ENCODE data around the gene C5orf34. TPM values are rescaled to one million over a fixed set of nuclear protein-coding genes. Genes with fewer than 3 reads are reported as not detected.

The C5orf34 gene
- total and polyA plus RNA-seq, 9 of the 15 experiments (the other 6 are each of a cell fraction or from before 2014, with no cell fraction given) = 13.2 to 32.6 (median 20.7) TPM

DNA sequence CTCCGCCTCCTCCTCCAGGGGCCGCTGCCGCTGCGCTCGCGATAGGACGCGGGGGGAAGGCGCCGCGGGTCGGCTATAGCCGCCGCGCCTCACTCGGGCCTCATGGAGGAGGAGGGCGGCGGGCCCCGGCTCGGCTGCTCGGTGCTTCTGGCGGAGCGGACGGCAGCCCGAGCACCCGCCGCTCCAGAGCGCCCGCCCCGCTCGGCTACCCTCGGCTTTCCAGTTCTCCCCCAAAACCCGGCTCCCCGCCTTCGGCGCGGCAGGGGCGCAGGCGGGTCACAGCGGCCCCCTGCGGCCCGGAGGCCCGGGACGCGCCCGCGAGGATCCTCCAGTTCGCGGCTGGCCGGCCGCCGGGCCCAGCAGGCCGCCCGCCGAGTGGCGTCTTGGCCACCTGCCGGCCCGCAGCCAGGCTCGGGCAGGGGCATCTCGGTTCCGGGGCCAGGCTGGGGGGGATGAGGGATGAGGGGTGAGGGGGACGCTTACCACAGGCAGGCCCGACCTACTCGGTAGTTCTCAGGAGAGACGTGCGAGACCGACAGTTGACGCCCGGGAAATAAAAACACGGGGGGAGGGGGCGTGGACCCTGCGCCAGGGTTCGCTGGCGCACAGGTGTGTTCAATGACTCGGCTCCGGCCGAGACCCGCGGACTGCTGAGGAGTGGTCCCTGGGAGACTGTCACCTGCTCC is 42.1 kb upstream of the C5orf34 start, which contains the start of gene PAIP1 (continued):
- TF ChIP-seq FOXJ3 (CRISPR knock-in tag; IDR thresholded peaks at IDR 0.05) (no peak), ZNF717 (CRISPR knock-in tag; IDR thresholded peaks at IDR 0.05) (no peak), CREM (IDR thresholded peaks at IDR 0.05; ENCODE audit: low read depth) (peak; percentile 30), FOXP1 (CRISPR knock-in tag; IDR thresholded peaks at IDR 0.05) (no peak), ZNF695 (CRISPR knock-in tag; IDR thresholded peaks at IDR 0.05) (no peak), FIP1L1 (IDR thresholded peaks at IDR 0.05; ENCODE audit: low read depth, low read length, poor library complexity, severe bottlenecking) (no peak), TAF7 (tag; IDR thresholded peaks at IDR 0.05) (no peak), RCOR1 (IDR thresholded peaks at IDR 0.05; ENCODE audit: borderline replicate concordance in 1 of 2, low read depth in 2 of 2, low read length in 2 of 2) (peak in 1 of 2 experiments; percentile 22; a peak in 1 of 4 replicates), LCOR (CRISPR knock-in tag; IDR thresholded peaks at IDR 0.05) (peak; percentile 11; the same call in 1 of the 2 replicates)
- TF ChIP-seq, protein P1, sequence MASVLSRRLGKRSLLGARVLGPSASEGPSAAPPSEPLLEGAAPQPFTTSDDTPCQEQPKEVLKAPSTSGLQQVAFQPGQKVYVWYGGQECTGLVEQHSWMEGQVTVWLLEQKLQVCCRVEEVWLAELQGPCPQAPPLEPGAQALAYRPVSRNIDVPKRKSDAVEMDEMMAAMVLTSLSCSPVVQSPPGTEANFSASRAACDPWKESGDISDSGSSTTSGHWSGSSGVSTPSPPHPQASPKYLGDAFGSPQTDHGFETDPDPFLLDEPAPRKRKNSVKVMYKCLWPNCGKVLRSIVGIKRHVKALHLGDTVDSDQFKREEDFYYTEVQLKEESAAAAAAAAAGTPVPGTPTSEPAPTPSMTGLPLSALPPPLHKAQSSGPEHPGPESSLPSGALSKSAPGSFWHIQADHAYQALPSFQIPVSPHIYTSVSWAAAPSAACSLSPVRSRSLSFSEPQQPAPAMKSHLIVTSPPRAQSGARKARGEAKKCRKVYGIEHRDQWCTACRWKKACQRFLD (CRISPR knock-in tag; IDR thresholded peaks at IDR 0.05) = peak; percentile 36; the same call in 1 of the 2 replicates
- TF ChIP-seq, protein P2, sequence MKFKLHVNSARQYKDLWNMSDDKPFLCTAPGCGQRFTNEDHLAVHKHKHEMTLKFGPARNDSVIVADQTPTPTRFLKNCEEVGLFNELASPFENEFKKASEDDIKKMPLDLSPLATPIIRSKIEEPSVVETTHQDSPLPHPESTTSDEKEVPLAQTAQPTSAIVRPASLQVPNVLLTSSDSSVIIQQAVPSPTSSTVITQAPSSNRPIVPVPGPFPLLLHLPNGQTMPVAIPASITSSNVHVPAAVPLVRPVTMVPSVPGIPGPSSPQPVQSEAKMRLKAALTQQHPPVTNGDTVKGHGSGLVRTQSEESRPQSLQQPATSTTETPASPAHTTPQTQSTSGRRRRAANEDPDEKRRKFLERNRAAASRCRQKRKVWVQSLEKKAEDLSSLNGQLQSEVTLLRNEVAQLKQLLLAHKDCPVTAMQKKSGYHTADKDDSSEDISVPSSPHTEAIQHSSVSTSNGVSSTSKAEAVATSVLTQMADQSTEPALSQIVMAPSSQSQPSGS (CRISPR knock-in tag; IDR thresholded peaks at IDR 0.05) = no peak
- TF ChIP-seq, protein P3, sequence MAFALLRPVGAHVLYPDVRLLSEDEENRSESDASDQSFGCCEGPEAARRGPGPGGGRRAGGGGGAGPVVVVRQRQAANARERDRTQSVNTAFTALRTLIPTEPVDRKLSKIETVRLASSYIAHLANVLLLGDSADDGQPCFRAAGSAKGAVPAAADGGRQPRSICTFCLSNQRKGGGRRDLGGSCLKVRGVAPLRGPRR (CRISPR knock-in tag; IDR thresholded peaks at IDR 0.05) = 0 out of 2 replicates have a peak, but pooled peaks have one; percentile 27
- TF ChIP-seq, protein P4, sequence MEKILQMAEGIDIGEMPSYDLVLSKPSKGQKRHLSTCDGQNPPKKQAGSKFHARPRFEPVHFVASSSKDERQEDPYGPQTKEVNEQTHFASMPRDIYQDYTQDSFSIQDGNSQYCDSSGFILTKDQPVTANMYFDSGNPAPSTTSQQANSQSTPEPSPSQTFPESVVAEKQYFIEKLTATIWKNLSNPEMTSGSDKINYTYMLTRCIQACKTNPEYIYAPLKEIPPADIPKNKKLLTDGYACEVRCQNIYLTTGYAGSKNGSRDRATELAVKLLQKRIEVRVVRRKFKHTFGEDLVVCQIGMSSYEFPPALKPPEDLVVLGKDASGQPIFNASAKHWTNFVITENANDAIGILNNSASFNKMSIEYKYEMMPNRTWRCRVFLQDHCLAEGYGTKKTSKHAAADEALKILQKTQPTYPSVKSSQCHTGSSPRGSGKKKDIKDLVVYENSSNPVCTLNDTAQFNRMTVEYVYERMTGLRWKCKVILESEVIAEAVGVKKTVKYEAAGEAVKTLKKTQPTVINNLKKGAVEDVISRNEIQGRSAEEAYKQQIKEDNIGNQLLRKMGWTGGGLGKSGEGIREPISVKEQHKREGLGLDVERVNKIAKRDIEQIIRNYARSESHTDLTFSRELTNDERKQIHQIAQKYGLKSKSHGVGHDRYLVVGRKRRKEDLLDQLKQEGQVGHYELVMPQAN (IDR thresholded peaks at IDR 0.05; ENCODE audit: borderline replicate concordance) = 0 out of 2 replicates have a peak, but pooled peaks have one; percentile 7
- TF ChIP-seq, protein P5, sequence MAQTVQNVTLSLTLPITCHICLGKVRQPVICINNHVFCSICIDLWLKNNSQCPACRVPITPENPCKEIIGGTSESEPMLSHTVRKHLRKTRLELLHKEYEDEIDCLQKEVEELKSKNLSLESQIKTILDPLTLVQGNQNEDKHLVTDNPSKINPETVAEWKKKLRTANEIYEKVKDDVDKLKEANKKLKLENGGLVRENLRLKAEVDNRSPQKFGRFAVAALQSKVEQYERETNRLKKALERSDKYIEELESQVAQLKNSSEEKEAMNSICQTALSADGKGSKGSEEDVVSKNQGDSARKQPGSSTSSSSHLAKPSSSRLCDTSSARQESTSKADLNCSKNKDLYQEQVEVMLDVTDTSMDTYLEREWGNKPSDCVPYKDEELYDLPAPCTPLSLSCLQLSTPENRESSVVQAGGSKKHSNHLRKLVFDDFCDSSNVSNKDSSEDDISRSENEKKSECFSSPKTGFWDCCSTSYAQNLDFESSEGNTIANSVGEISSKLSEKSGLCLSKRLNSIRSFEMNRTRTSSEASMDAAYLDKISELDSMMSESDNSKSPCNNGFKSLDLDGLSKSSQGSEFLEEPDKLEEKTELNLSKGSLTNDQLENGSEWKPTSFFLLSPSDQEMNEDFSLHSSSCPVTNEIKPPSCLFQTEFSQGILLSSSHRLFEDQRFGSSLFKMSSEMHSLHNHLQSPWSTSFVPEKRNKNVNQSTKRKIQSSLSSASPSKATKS (CRISPR knock-in tag; IDR thresholded peaks at IDR 0.05) = no peak
- TF ChIP-seq, protein P6, sequence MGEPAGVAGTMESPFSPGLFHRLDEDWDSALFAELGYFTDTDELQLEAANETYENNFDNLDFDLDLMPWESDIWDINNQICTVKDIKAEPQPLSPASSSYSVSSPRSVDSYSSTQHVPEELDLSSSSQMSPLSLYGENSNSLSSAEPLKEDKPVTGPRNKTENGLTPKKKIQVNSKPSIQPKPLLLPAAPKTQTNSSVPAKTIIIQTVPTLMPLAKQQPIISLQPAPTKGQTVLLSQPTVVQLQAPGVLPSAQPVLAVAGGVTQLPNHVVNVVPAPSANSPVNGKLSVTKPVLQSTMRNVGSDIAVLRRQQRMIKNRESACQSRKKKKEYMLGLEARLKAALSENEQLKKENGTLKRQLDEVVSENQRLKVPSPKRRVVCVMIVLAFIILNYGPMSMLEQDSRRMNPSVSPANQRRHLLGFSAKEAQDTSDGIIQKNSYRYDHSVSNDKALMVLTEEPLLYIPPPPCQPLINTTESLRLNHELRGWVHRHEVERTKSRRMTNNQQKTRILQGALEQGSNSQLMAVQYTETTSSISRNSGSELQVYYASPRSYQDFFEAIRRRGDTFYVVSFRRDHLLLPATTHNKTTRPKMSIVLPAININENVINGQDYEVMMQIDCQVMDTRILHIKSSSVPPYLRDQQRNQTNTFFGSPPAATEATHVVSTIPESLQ (CRISPR knock-in tag; IDR thresholded peaks at IDR 0.05) = 0 out of 2 replicates have a peak, but pooled peaks have one; percentile 18

Measured in K562 (cell line).